Ascending aorta (tissue), 2 donors: Measurements from ENCODE around the gene GIMD1. TPM values are rescaled to one million over a fixed set of nuclear protein-coding genes. Genes with fewer than 3 reads are reported as not detected.
A peak's percentile ranks its signal among the peaks of the same experiment; 100 is the strongest.
"Not testable (repeated sequence)": the region's sequence is repeated elsewhere in the genome, so short reads cannot be mapped to it uniquely, and the experiment has no call there.

Experiments used
- DNase-seq, 2 donors: peaks; one replicate each; pipeline ENCODE4 v3.0.0-alpha.2; 2019; ENCODE audit warnings: low spot score in 2 of 2
- H3K27ac ChIP-seq, 2 donors: fragments of 200-600 bp; sonication (generic); one replicate each; pipeline ENCODE4 v1.5.1; 2016 to 2017; ENCODE audit warnings: mild to moderate bottlenecking in 1 of 2
- H3K27me3 ChIP-seq: fragments of 200-600 bp; sonication (generic); one replicate; pipeline ENCODE4 v1.5.1; 2017
- H3K36me3 ChIP-seq, 2 donors: fragments of 200-600 bp; sonication (generic); one replicate each; pipeline ENCODE4 v1.5.1; 2016
- H3K4me1 ChIP-seq, 2 donors: fragments of 200-600 bp; sonication (generic); one replicate each; pipeline ENCODE4 v1.5.1; 2016 to 2017; ENCODE audit warnings: mild to moderate bottlenecking in 1 of 2
- H3K4me3 ChIP-seq, 2 donors: fragments of 200-600 bp; sonication (generic); one replicate each; pipeline ENCODE4 v1.5.1; 2016 to 2017; ENCODE audit warnings: mild to moderate bottlenecking in 1 of 2
- H3K9me3 ChIP-seq, 2 donors: fragments of 200-600 bp; sonication (generic); one replicate each; pipeline ENCODE4 v1.5.1; 2016
- intact Hi-C: fragments of 100-400 bp; cut with DNase I; formaldehyde crosslinking; loops from one replicate; pipeline ENCODE4 v1.15.1; 2023
- total RNA-seq: library from RNA; depleted of rRNA; stranded (reverse); fragments of >200 nt; gene quantifications from one replicate; pipeline ENCODE4 v1.1.0, GENCODE V29; 2016
- TF ChIP-seq, protein P1 (sequence below), 3 experiments: fragments of 200-600 bp in 2 of 3; fragments of 450-650 bp in 1 of 3; sonication (generic) in 2 of 3; IDR thresholded peaks; one replicate each; pipeline ENCODE4 v1.5.1; 2016 to 2019; ENCODE audit warnings: antibody characterized with exemption in 3 of 3, mild to moderate bottlenecking in 1 of 3, moderate library complexity in 1 of 3

GIMD1 gene
- total RNA-seq, 1 donor from 2014 or later: not detected

DNA sequence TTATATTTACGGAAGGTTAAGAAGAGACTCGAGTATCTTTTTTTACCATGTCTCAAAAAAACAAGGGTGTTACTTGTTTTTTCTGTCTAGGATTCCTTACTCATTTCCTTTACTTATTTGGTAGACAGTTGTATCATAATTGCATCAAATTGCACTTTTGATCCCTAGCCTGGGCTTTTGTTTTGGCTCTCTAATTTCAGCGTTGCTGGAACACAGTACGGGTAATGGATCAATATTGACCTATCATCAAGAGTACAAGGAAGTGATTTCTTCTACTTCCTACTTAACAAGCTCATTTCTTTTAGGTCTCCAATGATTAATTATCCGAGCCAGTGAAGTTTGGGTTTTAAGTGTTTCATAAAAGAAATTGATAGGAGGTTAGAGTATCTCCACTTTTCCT is 35.4 kb downstream of the GIMD1 start:
- H3K27me3 ChIP-seq: no peaks in the 10 kb centered on the region
- no peak overlapping the region for H3K4me3 ChIP-seq
- H3K36me3 ChIP-seq: peaks cover 58 to 83% of the 10 kb centered on the region in 2 donors
- intact Hi-C loops: no loop called here
- H3K4me1 ChIP-seq: no peaks in the 10 kb centered on the region
- peaks cover 0 to 8% of the 10 kb centered on the region in 2 donors for H3K9me3 ChIP-seq
- TF ChIP-seq, protein P1, sequence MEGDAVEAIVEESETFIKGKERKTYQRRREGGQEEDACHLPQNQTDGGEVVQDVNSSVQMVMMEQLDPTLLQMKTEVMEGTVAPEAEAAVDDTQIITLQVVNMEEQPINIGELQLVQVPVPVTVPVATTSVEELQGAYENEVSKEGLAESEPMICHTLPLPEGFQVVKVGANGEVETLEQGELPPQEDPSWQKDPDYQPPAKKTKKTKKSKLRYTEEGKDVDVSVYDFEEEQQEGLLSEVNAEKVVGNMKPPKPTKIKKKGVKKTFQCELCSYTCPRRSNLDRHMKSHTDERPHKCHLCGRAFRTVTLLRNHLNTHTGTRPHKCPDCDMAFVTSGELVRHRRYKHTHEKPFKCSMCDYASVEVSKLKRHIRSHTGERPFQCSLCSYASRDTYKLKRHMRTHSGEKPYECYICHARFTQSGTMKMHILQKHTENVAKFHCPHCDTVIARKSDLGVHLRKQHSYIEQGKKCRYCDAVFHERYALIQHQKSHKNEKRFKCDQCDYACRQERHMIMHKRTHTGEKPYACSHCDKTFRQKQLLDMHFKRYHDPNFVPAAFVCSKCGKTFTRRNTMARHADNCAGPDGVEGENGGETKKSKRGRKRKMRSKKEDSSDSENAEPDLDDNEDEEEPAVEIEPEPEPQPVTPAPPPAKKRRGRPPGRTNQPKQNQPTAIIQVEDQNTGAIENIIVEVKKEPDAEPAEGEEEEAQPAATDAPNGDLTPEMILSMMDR (IDR thresholded peaks at IDR 0.05): no peak
- DNase-seq: no peak
- no peak overlapping the region for H3K27ac ChIP-seq

DNA sequence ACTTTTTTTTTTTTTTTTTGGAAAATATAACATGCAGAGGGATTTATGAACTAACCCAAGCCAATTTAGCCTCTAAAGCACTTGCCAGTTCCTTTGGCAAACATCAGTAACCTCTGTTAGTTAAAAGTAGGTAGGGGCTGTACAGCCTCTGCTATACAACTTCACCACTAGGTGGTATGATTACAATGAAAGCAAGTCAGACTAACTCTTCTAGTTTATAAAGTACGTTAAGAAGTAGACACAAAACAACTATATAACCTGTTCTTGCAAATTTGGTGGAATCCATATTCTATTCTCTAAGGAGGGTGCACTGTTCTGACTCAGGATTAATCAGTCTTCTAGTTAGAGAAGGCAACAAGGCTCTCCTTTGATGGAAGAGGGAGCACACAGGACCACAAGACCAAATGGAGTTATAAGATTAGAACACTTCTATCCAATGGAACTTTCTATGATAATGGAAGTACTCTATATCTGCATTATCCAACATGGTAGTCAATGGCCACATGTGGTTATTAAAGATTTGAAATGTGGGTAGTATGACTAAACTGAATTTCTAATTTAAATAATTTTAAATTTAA is 39.4 kb downstream of the GIMD1 start:
- no peak for DNase-seq
- no peaks in the 10 kb centered on the region for H3K9me3 ChIP-seq
- H3K36me3 ChIP-seq: peaks cover 50 to 79% of the 10 kb centered on the region in 2 donors
- no peaks in the 10 kb centered on the region for H3K4me1 ChIP-seq
- intact Hi-C loops: no loop called here
- no peak overlapping the region for H3K4me3 ChIP-seq
- H3K27ac ChIP-seq: no peak overlapping the region
- TF ChIP-seq, protein P1 (IDR thresholded peaks at IDR 0.05): peak in 2 of 3 experiments; percentile 54 to 70
- H3K27me3 ChIP-seq: no peaks in the 10 kb centered on the region

DNA sequence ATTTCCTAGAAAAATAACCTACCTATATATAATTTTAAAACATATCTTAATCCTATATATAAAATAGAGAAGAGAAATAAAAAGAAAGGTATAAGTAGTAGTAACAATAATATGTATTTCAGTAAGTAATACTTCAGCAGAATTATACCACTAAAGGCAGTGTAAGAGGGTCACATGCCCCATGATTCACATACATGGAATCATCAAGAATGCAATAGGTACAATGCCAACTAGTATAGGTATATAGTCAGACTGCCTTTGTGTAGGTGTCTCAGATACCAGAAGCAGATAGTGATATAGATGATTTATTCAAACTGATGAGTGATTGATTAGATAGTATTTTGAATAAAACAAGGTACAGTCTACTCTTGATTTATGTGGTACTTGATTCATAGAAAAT is 42.8 kb downstream of the GIMD1 start:
- H3K9me3 ChIP-seq: no peaks in the 10 kb centered on the region
- no peak overlapping the region for H3K27ac ChIP-seq
- H3K4me3 ChIP-seq: no peak overlapping the region
- H3K27me3 ChIP-seq: no peaks in the 10 kb centered on the region
- peaks cover 0 to 4% of the 10 kb centered on the region in 2 donors for H3K4me1 ChIP-seq
- intact Hi-C loops: no loop called here
- peaks cover 29 to 59% of the 10 kb centered on the region in 2 donors for H3K36me3 ChIP-seq
- no peak for DNase-seq
- TF ChIP-seq, protein P1 (IDR thresholded peaks at IDR 0.05): no peak

GRCh38 chr4:106323119-106323518 is 45.5 kb downstream of the GIMD1 start:
- TF ChIP-seq, protein P1 (IDR thresholded peaks at IDR 0.05): no peak

GRCh38 chr4:106321814-106322213 is 46.8 kb downstream of the GIMD1 start:
- intact Hi-C loops, H3K27me3 ChIP-seq, H3K4me3 ChIP-seq, H3K9me3 ChIP-seq, H3K27ac ChIP-seq, DNase-seq: not testable (repeated sequence)
- Histone ChIP-seq H3K36me3 (peaks cover 20 to 23% of the 10 kb centered on the region in 2 donors), H3K4me1 (peaks cover 3 to 17% of the 10 kb centered on the region in 2 donors)

More at GRCh38 chr4:106323119-106323518, 45.5 kb downstream of the GIMD1 start:
- peaks cover 0 to 5% of the 10 kb centered on the region in 2 donors for H3K4me1 ChIP-seq
- no peak overlapping the region for H3K4me3 ChIP-seq
- intact Hi-C loops: no loop called here
- DNase-seq: no peak
- H3K36me3 ChIP-seq: peaks cover 24 to 36% of the 10 kb centered on the region in 2 donors
- H3K9me3 ChIP-seq: no peaks in the 10 kb centered on the region
- H3K27ac ChIP-seq: no peak overlapping the region
- no peaks in the 10 kb centered on the region for H3K27me3 ChIP-seq

- intact Hi-C loops, H3K27ac ChIP-seq, H3K4me3 ChIP-seq, H3K27me3 ChIP-seq, H3K9me3 ChIP-seq, DNase-seq: not testable (repeated sequence)
- peaks cover 3 to 17% of the 10 kb centered on the region in 2 donors for H3K4me1 ChIP-seq
- H3K36me3 ChIP-seq: peaks cover 13 to 17% of the 10 kb centered on the region in 2 donors
Measured at GRCh38 chr4:106321168-106321567, 47.4 kb downstream of the GIMD1 start.
